HG03095 (cell line): ENCODE results near the gene LAMB3.

Source experiments
- ATAC-seq: cut with Tn5 transposase; IDR thresholded peaks from one replicate; pipeline ENCODE4 v1.9.1; 2021; ENCODE audit warnings: moderate library complexity; ENCODE audit not compliant: unreplicated experiment

The LAMB3 gene

DNA sequence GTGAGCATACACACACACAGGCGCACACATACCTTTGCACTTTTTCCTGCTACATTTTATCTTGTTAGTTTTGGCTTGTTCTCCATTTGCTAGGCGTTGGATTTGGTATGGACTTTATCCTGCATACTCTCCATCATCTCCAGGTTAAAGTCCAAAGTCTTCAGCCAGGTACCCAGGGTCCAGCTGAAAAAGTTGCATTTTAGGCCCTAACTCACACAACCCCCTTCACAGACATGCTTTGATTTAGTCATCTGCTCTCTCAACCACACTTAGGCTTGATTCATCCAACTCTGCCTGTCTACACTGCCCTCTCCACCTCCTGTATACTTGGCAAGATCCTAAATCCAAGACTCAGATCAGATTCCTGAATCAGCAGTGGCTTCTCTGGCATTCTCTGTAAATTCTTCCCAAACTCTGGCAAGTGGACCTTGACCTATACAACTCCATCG lies 10.7 kb upstream of the LAMB3 start:
- ATAC-seq, result no peak

DNA sequence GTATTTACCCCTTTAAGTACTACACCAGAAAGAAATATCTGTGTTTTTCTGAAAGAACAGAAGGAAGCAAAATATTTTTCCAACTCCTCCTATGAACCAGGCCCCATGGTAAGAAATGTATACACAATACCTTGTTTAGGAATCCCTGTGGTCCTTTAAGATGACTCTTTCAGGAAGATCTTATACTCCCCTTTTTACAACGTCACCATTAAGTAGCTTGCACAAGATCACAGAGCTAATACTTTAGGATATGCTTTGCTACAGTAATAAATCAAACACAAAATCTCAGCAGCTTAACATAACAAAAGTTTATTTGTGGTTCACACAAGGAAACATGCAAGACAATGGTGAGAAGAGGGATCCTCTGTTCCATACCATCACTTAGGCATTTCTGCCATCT lies 8.8 kb upstream of the LAMB3 start:
- no peak for ATAC-seq

DNA sequence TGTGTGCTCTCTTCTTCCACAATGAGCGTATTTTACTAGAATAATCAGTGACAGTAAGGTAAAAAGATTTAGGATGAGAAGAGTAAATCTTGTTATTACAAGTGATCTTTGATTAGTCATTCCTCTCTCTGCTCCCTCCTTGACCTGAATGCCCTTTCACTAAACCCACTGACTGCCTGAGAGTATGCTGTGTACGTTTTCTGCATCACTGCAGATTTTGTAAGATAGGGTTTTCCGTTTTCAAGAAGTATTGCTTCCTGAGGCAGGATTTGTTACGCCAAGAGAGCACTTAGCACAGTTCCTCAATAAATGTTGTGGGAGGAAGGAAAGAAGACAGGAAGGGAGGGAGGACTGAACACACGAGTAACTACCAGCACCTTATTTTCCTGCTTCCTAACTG lies 7.7 kb upstream of the LAMB3 start:
- peak; percentile 62 for ATAC-seq

DNA sequence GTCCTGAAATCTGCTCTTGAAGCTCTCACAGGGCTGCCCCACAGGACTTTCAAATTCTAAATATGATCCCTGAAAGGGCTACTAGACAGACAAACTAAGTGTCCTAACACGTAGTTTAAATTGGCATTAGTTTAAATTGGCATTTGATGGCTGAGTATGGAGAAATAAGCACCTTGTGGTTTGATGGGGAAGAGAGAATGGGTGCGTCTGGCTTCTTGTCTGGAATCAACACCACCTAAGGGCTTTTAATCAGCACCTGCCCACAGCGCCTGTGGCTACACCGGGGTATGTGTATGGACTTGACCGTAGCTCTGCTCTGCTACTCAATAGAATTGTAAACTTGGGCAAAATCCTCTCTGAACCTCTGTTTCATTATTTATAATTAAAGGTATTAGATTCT lies 5.7 kb upstream of the LAMB3 start:
- no peak for ATAC-seq

DNA sequence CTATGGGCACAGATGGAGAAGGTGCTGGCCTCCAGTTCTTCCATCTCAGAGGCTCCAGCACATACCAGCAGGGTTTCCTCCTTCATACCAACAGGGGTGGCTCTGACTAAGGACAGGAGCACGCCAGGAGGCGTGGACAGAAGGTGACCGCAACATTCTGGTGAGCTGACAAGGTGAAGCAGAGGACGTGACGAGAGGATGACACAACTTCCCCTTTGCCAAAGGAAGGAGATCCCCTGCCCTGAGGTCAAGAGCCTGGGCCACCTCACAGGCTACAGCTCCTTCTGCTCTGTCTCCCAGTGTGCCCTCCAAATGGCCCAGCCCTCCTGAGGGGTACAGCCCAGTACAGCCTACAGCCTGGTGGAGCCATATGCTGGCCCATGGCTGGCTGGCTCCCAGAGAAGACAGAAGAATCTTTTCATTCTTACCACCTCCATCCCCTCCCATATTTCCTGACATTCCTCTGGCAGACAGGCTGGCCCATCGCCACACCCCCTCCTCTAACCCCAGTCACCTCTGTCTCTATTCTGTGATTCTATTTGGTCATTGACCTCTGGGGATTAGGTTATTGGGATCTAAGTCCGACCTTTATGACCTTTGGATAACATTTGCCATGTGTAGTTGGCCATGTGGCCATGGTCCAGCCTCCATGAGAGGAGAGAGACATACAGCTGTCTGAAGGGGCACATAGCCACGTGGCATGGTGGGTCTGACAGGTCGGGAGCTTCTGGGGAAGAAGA lies 5.1 kb upstream of the LAMB3 start:
- no peak for ATAC-seq

DNA sequence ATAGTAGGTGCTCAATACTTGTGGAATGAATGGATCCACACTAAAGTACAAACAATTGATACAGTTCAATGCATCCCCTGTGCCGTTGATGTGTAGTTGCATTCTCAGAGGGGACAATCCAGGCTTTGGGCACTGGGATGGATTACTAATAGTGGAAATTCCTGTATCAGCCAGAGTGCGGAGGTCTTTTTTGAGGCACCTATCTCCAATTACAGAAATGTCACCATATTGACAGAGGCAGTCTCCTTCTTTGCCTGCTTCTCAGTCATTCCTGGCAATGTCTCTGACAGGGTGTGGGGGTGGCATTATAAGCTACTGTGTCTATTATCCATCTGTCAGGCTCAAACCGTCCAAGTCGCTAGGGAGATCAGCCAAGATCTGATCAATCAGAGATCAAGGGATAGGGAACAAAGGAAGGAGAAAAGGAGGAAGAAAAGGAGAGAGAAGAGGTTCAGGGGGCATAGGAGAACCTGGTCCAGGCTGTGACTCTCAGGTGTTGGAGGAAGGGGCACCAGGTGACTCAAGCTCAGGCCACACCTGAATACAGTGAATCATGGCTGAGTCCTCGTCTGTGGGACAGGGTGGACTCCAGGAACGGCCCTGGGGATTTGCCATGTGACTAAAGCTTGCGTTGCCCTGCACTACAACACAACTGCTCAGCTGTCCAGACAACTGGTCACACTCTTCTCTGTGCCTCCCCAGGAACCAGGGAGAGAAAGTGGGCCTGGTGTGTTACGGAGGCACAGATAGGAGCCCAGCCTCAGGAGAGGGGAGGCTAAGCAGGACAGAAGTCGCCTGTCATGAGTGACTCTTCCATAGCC lies 3.4 kb upstream of the LAMB3 start:
- ATAC-seq, result no peak

- ATAC-seq, result peak; percentile 33
Observed at GRCh38 chr1:209653915-209654351, 1.7 kb upstream of the LAMB3 start.

DNA sequence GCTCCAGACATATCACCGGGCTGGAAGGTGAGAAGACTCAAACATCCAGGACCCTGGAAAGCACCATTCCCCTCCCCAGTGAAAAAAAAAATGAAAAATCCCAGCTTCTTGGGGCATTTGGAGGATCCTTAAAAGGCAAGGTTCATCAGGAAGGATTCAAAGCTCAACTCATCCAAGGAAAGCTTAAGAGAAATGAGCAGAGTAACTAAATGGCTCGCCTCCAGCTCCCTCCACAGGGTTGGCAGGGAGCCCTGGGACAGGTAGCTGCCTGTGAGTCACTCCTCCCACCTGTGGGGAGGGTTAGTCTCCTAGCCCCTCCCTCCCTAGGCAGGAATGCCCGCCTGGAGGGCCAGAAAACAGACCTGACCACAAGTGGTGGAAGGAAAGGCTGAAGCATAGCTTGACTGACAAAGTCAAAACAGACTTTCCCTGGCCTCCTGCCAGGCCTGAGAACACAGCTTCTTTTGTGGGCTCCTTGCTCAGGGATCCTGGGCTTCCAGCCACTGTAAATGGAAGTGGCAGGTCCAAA lies 712 bp upstream of the LAMB3 start:
- no peak for ATAC-seq

DNA sequence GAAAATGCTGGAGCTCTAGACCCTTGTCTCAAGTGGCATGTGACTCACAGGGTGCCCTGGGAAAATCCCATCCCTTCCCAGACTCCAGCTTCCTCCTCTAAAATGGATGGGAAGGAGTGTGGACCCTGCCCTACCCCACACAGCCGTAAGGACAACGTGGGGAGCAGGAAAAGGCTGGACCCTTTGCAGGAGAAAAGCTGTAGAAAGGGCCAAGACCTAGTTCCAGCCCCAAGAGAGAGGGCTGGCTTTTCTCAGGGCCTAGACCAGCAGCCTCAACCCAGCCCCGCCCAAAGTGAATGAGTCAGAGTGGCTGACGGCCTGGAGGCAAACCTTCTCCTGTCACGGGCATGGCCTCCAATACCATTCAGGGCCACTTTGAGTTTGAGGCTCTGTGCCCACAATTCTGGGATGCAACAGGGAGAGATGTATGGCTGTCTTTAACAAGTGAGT lies 1.1 kb downstream of the LAMB3 start:
- no peak for ATAC-seq

GRCh38 chr1:209650454-209650853 lies 1.8 kb downstream of the LAMB3 start:
- no peak for ATAC-seq

DNA sequence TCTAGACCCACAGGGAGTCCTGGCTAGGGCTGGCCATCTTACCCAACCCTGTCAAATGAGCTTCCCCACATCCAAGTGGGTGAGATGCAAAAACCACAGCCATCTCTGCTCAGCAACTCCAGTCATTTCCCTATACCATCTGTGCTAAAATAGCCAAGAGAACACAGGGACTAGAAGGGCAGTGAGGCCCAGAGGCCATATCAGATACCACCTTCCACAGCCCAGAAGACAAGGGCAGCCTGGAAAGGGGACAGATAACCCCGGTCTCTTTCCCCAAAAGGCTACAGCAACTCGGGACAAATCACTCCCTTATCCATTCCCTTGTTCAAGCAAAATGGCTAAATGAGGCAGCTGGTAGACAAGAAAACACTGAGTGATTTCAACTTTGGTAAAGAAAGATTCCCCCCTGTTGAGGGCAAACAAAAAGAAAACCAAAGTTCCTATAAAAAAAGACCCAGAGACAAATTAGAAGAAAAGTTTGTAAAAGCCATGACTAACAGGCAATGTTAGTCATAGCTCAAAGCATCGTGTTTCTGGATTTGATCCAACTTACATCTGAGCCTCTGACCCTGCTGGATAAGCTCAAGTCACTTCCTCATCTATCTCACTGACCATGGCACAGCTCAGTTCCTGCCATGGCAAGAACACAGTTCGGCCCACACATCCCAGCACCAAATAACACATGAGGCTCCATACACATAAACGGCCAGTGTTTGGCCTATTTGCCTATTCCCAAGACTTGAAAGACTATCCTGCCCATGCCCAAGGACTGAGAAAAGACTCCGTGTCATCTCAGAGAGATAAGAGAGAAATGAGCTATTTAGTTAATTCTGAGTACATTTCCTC lies 3.1 kb downstream of the LAMB3 start:
- no peak for ATAC-seq

DNA sequence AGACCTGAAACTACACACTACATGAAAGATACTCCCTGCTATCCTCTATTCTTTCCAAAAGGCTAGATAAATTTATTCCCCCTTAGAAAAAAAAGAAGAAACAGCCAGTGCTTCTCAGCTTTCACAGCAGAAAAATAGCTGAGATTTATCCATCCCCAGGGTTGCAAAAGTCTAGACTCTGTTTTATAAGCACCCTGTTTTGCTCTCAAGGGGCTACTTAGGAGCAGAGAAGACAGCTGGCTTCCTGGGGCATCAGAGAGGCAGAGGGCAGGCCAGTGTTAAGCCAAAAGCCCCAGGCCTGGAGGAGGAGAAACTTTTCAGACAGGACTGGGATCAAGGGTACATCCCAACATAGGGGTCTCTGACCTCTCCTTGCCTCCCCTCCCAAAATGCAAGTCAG lies 3.9 kb downstream of the LAMB3 start:
- no peak for ATAC-seq

DNA sequence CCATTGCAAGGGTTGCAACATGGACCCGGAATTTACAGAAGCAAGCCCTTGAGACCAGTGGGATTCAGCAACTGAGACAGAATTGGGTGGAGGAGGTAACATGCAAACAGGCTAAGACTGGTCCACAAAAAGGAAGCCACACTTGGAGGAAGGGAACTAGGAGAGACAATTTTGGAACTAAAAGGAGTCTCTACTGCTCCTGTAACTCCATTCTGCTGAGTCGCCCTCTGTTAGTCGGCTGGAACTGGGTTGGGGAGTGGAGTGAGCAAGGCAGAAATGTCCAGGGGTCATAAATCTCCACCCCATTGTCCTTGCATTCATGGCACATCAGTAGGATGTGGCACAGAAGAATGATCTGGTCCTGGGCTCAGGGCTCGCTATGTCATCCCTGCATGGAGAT lies 5.1 kb downstream of the LAMB3 start:
- no peak for ATAC-seq

- ATAC-seq, result no peak
Observed at GRCh38 chr1:209646558-209646957, 5.7 kb downstream of the LAMB3 start.

GRCh38 chr1:209645574-209646452 lies 6.4 kb downstream of the LAMB3 start:
- no peak for ATAC-seq

GRCh38 chr1:209643285-209644020 lies 8.8 kb downstream of the LAMB3 start:
- ATAC-seq, result no peak

- ATAC-seq, result no peak
Observed at GRCh38 chr1:209642816-209643215, 9.4 kb downstream of the LAMB3 start.

DNA sequence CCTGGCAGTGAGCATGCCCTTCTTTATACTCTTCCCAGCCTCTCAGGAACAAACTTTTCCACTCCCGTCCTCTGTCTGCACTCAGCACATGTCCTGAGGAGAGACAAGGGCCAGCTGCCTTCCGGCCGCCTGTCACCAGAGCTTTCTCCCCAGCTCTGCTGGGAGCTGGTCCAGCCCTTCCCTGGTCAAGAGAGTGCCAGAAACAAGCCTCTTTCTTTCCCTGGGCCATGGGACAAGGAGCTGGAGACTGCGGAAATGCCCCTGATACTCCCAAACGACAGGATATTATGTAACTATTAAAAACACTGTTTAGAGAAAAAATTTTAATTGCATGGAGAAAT lies 10.4 kb downstream of the LAMB3 start:
- no peak for ATAC-seq

- no peak for ATAC-seq
Observed at GRCh38 chr1:209635850-209636249, 16.4 kb downstream of the LAMB3 start.
